NCI-H1436 treated with DMSO at 0.1 percent for 48 hours (cell line): ENCODE measurements around the gene C8G.

Experiments used
- DNase-seq: peaks from one replicate; lab custom pipeline; 2025; lab: John Stamatoyannopoulos, UW

C8G gene

GRCh38 chr9:136941231-136942111 lies 3.6 kb upstream of the C8G start:
- DNase-seq, result no peak

GRCh38 chr9:136942112-136942880 lies 2.7 kb upstream of the C8G start:
- no peak for DNase-seq

- no peak for DNase-seq
Measured at GRCh38 chr9:136942881-136943230, 2.2 kb upstream of the C8G start.

GRCh38 chr9:136943291-136944211 lies 1.5 kb upstream of the C8G start:
- DNase-seq, result no peak

- no peak for DNase-seq
Measured at GRCh38 chr9:136944212-136944518, 878 bp upstream of the C8G start.

- DNase-seq, result no peak
Measured at GRCh38 chr9:136945333-136946227, 537 bp downstream of the C8G start.

GRCh38 chr9:136946228-136947027 lies 1.4 kb downstream of the C8G start:
- no peak for DNase-seq

- DNase-seq, result no peak
Measured at GRCh38 chr9:136947028-136947891, 2.2 kb downstream of the C8G start.

- no peak for DNase-seq
Measured at GRCh38 chr9:136947955-136948510, 3.0 kb downstream of the C8G start.

- no peak for DNase-seq
Measured at GRCh38 chr9:136949239-136949816, 4.3 kb downstream of the C8G start.

- peak; percentile 68 for DNase-seq
Measured at GRCh38 chr9:136949817-136950655, 5.0 kb downstream of the C8G start.

- no peak for DNase-seq
Measured at GRCh38 chr9:136950656-136951276, 5.7 kb downstream of the C8G start.

- no peak for DNase-seq
Measured at GRCh38 chr9:136951541-136952320, 6.7 kb downstream of the C8G start, which contains the start of gene LCN12. Gene LCN12 (plus strand): TSS chr9:136952273. CDS start chr9:136952328, 55 bp downstream.

- DNase-seq, result no peak
Measured at GRCh38 chr9:136952321-136952850, 7.3 kb downstream of the C8G start.

GRCh38 chr9:136952876-136953770 lies 8.1 kb downstream of the C8G start:
- no peak for DNase-seq
